DMS153 treated with DMSO at 0.1 percent for 48 hours (cell line): ENCODE measurements around the gene ZC3H18.

Experiments used
- DNase-seq: peaks from one replicate; lab custom pipeline; 2025; ENCODE audit not compliant: unreplicated experiment; lab: John Stamatoyannopoulos, UW

Gene ZC3H18

DNA sequence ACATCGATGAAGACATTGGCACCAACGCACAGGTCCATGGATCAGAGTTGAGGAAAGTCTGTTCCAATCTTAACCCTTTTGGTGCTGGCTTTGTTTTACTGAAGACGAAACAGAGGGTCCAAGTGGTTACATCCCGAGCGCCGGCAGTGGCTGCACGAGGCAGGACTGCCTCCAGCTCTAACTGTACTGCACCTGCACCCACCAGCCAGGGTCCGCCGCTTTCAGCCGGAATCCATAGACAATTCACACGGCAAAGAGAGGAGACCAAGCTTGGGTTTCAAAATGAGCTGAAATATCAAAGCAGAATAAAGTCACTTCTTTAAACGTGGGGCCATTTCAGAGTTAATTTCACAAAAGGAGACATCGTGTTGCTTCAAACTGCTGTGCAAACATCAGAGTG is 21.2 kb upstream of the ZC3H18 start:
- no peak for DNase-seq

DNA sequence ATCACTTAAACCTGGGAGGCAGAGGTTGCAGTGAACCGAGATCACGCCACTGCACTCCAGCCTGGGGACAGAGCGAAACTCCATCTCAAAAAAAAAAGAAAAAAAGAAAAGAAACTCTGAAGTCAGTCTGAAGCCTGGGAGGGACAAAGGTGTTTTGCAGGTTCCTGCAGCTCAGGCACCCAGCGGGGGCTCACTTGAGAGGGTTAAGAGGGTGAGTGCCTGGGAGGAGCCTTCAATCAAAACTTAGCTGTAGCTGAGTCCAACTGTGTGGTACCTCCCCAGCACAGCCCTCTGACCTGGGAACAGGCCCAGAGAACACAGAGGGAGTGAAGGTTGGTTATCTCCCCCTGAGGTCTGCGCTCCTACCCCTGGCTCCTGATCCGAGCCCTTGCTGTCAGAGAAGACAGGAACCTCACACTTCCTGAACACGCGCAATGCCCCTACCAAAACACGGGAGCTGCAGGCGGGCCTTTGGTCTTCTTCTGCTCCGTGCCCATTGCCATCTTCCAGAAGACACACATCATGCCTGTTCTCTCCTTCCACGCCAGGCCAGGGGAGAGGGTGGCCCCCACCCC is 20.4 kb upstream of the ZC3H18 start:
- DNase-seq, result no peak

DNA sequence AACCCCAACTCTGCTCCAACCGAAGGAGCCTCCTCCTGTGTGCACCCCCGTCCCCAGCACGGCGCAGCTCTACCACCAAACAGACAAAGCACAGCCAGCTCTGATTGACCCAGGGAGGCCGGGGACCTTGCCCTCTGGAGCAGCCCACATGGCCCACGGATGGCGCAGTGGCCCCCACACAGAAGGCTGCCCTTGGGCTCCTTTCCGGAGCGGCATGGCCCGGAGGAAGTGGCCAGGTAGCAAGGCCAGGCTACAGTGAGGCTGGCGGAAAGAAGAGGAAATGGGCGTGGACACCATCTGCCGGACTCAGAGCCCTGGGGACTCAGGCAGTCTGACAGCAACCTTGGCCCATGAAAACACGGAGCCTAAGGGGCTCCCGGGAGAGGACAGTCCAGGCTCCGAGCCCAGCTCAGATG is 19.9 kb upstream of the ZC3H18 start:
- no peak for DNase-seq

DNA sequence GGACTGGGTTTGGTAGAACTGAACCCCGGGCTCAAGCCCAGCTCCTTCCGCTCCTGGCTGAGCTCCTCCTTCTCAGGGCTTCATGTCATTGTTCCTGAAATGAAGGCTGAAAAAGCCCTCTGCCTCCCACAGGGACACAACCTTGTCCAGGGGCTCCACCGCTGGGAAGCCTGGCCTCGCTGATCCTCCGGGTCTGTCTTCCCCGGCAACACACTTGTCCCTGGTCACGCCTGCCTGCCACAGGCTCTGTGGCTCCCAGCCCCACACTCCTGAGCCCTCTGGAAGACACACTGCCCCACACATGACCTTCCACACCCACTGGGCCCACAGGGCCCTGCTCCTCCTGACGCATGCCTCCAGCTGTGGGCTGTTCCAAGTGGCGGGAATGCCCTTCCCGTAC is 18.0 kb upstream of the ZC3H18 start:
- DNase-seq, result no peak

DNA sequence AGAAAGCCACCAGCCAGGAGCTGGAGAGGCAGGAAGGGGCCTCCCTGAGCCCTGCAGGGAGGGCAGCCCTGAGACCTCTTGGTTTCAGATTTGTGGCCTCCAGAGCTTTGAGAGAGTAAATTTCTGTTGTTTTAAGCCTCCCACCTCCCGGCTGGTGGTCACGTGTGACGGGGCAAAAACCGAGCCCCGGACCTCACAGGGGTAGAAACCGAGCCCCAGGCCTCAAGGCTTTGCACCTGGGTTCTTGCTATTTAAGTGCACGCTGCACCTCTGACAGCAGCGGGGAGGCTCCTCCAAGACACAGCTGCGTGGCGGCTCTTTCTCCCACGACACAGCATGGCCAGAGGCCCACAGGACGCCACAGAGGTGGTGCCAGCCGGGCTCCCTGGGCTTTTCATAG is 17.4 kb upstream of the ZC3H18 start:
- DNase-seq, result no peak

DNA sequence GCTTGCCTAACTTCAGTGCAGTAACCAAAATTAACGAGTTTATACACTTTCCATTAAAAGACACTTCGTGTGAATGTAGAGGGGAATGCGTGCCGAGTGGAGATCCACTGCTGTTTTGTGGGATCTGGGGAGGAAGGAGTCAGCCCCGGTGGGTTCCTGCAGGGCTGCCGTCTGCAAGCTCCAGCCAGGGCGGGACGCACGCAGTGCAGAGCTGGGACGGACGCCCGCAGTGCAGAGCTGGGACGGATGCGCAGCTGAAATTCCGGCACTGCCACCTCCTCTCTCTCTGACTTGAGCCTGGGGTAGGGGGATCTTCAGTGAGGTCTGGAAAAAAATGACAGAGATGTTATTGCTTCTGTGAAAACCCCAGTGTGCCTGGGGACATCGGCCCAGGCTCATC is 16.5 kb upstream of the ZC3H18 start:
- DNase-seq, result no peak

DNA sequence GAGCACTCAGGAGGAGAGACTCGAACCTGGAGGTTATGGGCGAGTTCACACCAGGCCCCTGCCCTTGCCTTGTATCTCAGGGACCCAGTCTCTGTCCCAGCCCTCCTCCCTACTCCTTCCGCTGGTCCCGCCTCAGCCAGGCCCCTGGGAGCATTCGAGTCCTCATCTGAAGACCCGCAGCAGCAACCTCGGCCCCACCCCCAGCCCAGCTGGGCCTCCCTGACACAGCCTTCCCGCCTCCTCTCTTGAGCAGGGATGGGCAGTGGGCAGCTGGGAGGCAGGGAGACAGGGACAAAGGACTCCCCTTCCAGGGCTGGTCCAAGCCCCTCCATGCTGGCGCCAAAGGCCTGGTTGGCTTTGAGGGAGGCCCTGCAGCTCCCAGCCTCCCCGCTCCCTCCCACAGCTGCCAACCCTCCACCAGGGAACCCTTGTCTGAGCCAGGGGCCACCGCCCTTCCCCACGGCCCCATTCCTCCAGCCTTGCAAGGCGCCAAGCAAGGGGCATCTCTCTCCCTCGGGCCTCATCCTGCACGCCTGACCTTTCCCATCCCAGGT is 15.4 kb upstream of the ZC3H18 start:
- DNase-seq, result no peak

DNA sequence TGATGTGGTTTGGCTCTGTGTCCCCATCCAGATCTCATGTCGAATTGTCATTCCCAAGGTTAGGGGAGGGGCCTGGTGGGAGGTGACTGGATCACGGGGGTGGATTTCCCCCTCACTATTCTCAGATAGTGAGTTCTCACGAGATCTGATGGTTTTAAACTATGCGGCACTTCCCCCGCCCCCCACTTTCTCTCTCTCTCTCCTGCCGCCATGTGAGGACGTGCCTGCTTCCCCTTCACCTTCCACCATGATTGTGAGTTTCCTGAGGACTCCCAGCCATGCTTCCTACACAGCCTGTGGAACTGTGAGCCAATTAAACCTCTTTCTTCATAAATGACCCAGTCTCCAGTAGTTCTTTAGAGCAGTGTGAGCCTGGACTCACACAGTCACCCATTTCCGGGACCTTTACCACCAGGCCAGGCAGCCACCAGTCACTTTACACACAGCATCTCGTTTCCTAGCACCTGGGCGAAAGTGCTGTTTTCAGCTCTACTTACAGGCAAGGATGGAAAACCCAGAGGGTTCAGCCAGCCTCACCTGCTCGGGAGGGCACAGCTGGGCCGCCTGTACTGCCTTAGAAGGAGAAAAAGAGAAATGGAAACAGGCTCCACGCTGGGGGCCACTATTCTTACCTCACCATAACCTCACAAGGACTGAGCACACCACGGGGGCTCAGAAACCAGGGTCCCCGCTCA is 13.8 kb upstream of the ZC3H18 start:
- DNase-seq, result no peak

DNA sequence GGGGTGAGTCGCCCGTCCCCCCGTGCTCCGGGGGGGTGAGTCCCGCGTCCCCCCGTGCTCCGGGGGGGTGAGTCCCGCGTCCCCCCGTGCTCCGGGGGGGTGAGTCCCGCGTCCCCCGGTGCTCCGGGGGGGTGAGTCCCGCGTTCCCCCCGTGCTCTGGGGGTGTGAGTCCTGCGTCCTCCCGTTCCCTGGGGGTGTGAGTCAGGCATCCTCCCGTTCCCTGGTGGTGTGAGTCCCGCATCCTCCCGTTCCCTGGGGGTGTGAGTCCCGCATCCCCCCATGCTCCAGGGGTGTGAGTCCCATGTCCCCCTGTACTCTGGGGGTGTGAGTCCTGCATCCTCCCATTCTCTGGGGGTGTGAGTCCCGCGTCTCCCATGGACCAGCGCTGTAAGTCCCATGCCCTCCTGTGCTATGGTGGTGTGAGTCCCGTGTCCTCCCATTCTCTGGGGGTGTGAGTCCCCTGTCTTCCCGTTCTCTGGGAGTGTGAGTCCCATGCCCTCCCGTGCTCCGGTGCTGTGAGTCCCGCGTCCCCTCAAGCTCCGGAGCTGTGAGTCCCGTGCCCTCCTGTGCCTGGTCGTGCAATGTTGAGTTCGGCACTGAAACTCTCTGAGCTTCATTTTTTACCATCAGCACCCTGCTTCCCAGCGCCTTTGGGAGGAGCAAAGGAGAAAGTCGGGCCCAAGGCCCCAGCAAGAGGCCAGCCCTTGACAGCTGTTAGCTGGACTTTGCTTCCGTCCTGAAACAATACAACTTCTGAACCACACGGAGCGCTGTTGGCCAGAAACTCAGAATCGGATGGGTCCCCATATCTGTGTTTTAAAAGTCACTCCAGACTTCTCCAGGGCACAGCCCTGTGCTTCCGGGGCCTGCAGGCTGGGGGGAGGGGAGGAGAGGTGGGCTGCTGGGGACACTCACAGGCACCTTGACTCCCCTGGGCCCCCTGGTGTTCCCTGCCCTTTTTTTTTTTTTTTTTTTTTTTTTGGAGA is 11.5 kb upstream of the ZC3H18 start:
- DNase-seq, result peak; percentile 82

DNA sequence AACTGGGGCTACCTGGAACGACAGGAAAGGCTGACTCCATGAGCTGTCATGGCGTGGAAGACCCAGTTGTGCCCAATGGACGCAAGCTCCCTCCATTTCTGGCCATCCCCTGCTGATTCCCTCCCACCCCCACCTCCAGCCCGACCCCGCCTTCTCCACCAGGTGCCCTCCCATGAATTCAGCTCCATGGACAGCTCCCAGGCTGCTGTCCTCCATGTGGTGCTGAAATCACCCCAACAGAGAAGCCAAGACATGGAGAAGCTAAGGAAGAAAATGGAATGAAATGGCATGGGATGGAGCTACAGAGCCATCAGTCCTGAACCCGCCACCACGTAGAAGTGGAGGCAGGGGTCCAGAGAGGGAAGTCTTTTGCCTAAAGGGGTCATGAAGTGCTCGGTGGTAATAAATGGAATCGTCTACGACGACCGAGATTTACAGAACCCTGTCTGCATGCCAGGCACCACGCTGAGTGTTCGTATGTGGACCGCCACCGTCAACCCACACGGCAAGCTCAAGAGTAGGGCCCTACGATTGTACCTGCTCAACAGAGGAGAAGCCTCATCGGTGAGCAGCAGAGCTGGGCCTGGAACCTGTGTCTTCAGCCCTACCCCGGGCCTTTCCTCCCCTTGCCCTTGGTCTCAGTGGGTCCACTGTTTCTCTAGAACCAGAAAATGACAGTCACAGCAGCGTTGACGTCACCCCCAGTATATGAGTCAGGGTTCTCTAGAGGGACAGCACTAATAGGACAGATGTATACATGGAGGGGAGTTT is 9.3 kb upstream of the ZC3H18 start:
- no peak for DNase-seq

DNA sequence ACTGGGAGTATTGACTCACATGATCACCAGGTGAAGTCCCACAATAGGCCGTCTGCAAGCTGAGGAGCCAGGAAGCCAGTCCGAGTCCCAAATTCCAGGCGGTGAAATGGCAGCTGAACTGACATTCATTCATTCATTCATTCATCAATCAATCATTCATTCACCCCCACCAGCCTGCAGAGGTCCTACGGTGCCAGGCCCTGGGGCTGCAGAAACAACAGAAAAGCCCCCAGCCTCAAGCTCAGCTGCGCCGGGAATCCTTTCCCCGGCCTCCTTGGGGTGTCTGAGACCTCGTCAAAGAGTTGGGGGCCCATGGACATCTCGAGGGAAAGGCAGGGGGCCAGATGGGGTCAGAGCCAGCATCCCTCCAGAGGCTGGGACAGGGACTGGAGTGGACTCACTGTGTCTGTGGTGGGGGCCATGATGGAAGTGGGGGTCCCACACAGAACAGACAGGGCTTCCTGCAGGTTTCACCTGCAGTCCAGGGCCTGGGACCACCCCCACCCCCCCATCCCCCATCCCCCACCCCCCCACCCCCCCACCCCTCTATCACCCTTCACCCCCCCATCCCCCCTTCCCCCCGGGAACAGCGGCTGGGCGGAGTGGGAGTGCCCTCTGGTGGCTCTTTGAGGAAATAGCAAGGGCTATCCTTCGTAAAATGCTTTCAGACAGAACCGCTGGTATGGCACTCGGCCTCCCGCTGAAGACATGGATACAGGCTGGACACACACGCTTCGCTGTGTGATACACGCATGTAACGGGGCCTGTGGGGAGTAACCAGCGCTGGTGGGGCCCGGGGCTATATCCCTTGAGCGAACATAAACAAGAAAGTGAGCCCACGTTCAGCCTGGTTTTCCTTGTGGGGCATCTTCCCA is 8.5 kb upstream of the ZC3H18 start:
- DNase-seq, result peak; percentile 13

DNA sequence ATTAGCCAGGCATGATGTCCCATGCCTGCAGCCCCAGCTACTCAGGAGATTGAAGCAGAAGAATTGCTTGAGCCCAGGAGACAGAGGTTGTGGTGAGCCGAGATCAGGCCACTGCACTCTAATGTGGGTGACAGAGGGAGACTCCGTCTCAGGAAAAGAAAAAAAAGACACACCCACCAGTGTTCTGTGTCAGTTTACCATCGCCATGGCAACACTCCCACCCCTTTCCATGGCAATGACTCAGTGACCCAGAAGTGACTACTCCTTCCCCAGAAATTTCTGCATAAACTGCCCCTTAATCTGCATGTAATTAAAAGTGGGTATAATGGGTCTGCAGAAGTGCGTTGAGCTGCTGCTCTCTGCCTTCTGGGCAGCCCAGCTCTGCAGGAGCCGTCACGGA is 4.0 kb upstream of the ZC3H18 start:
- DNase-seq, result no peak

DNA sequence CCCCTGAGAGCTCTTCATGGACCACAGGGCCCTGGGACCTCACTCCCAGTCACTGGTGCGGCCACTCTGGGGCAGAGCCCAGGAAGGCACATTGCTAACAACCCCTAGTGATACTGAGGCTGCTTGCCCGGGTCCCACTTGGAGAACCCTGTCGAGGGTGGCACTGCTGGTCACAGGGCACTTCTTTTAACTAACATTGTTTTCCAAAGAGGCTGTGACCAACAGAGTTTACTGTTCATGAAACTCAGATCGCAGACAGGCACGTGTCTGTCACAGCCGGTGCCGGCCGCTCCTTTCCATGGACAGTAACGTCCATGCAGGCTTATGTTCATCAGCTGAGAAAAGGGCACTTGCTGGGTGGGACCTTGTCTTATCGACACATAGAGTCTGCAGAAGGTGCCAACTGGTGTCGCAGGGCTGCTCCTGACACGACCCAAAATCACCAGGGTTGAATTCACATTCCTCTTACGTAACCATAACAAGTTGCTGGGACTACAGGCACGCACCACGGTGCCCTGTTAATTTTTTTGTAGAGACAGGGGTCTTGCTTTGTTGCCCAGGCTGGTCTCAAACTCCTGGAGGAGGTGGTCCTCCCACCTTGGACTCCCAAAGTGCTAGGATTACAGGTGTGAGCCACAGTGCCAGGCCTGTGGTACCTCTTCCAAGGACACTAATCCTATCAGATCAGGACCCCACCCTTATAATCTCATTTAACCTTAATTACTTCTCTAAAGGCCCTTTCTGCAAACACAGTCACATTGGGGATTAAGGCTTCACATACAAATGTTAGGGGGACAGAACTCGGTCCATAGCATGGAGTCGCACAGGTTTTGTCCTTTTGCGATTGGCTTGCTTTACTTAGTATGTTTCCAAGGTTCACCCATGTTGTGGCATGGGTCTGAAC is 1.2 kb upstream of the ZC3H18 start:
- DNase-seq, result no peak

DNA sequence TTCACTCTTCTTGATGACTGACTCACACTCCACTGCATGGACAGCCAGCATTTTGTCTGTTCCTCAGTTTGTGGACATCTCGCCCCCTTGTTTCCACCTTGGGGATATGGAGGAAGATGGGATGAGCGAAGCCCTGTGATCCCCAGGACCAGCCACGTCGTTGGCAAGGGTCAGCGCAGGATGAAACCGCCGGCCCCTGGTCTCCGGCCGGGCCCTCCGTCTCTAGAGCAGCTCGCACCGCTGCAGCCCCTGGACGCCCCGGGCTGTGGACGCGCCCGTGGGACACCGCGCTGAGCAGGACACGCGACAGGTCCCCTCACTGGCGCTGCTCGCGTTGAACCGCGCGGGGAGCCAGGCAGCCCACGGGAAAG is 604 bp upstream of the ZC3H18 start:
- DNase-seq, result no peak

DNA sequence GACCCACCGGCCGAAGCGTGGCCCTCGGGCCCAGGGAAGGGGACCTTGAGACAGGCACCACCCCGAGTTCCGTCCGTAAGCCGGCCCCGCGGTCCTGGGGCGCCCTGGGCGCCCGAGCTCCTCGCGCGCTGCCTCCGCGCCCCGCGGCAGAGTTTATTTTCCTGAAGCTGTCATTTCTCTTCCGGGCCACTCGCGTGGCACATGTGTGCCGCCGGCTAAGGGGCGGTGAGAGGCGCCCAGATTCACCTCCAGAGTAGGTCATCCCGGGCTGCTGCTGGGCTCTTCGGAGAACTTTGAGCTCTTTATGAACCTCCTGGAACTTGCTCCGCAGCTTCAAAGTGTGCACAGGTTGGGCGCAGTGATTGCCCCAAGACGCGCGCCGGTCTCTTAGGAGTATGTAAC is 489 bp downstream of the ZC3H18 start:
- no peak for DNase-seq

DNA sequence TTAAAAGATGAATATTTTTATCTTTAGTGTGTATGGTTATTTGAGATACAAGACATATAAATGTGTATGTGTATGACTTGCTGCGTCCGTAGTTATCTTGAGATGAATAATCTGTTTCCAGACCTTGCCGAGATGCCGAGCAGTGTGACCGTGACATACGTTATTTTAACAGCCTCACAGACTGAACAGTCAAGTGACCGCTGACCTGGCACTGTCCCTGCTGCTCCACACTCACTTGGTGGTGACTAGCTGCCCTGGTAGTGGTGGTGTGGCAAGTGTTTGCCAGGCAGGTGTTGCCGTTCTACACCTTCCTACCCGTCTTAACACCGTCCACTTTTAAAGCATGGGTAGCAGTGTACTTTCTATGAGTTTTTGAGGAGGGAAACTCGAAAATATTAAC is 5.0 kb downstream of the ZC3H18 start:
- DNase-seq, result no peak

DNA sequence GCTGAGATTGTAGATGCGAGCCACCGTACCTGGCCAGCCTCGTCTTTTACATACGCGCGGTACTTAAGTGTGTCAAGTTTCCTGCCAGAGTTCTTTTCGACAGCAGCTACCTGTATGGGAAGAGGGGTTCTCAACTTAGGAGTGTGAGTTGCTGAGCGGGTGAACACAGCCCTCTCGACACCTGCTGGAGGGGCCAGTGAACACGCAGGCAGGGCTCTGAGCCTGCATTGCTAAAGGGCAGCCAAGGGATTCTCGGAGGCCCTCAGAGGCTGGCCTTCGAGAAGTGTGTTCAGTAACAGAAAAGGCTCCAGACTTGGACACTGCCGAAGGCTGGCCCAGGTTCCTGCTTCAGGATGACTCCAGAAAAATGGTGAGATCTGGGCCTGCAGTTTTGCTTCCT is 6.1 kb downstream of the ZC3H18 start:
- DNase-seq, result no peak

DNA sequence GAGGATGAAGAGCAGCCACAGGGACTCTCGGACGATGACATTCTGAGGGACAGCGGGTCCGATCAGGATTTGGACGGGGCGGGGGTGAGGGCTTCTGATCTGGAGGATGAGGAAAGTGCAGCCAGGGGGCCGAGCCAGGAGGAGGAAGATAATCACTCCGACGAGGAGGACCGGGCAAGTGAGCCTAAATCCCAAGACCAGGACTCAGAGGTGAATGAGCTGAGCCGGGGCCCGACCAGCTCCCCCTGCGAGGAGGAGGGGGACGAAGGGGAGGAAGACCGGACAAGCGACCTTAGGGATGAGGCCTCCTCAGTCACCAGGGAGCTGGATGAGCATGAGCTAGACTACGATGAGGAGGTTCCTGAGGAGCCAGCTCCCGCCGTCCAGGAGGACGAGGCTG is 7.0 kb downstream of the ZC3H18 start:
- no peak for DNase-seq
